ENCODE results near the gene MCCC1.

GRCh38 chr3:183099026-183099837, at the start of gene MCCC1:
- no peak for TF ChIP-seq GATA2 (IDR thresholded peaks at IDR 0.05; ENCODE audit: low read depth, low read length)
- TF ChIP-seq GATA3 (IDR thresholded peaks at IDR 0.05; ENCODE audit: low read depth, low read length) = no peak

Data from SH-SY5Y (cell line).